ENCODE measurements around the gene MGAT5B. TPM values are rescaled to one million over a fixed set of nuclear protein-coding genes. Genes with fewer than 3 reads are reported as not detected.

The MGAT5B gene
- total and polyA plus RNA-seq, 2 experiments from 2014 or later: 0.11 to 0.16 TPM

DNA sequence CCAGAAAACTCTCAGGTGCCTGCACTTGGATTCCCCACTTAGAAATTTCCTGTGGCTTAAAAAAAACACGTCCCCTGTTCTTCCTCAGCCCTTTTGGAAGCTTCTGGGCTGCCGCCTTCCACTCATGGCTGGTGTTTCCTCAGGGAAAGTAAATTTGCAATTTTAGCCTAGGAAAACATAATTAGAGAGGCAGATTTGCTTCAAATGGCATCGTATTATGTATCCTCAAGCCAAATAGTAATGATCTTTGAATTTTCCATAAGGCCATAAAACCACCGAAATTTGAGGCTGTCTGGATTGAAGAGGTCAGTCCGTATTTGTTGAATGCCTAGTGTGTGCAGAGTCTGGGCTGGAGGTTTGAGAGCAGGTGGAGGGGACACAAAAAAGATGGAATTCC is 17.7 kb downstream of the MGAT5B start:
- no peak overlapping the region for H3K9ac ChIP-seq
- WGBS, 2 experiments (ENCODE audit: low coverage in 1 of 2, low lambda C conversion rate in 2 of 2, missing lambda C conversion rate in 2 of 2): 70 to 78% methylated on average over 5 of the region's 5 CpGs
- no peaks in the 10 kb centered on the region for H3K36me3 ChIP-seq (ENCODE audit: low read depth)
- no peak for DNase-seq
- H3K9me2 ChIP-seq (ENCODE audit: insufficient read depth): no peaks in the 10 kb centered on the region
- no peaks in the 10 kb centered on the region for H3K4me1 ChIP-seq (ENCODE audit: insufficient read depth)
- no peaks in the 10 kb centered on the region for H3K79me2 ChIP-seq (ENCODE audit: insufficient read depth)
- H3K27me3 ChIP-seq (replicated peaks; ENCODE audit: insufficient read depth): peaks cover 20% of the 10 kb centered on the region
- no peak overlapping the region for H3K4me2 ChIP-seq (ENCODE audit: unreplicated experiment)
- in situ Hi-C loops (cut with MboI): no loop called here
- no peak overlapping the region for H2AFZ ChIP-seq
- H3K4me3 ChIP-seq: no peak overlapping the region
- no peaks in the 10 kb centered on the region for H3K9me3 ChIP-seq (ENCODE audit: low read depth)
- H3F3A ChIP-seq (ENCODE audit: insufficient read depth): no peaks in the 10 kb centered on the region
- no peak for TF ChIP-seq EZH2phosphoT487 (IDR thresholded peaks at IDR 0.05; ENCODE audit: insufficient read depth, low read depth)
- TF ChIP-seq EZH2 (IDR thresholded peaks at IDR 0.05; ENCODE audit: insufficient read depth, poor library complexity, severe bottlenecking): no peak
- H3K27ac ChIP-seq: no peak overlapping the region
- no peaks in the 10 kb centered on the region for H4K20me1 ChIP-seq (ENCODE audit: insufficient read depth)

DNA sequence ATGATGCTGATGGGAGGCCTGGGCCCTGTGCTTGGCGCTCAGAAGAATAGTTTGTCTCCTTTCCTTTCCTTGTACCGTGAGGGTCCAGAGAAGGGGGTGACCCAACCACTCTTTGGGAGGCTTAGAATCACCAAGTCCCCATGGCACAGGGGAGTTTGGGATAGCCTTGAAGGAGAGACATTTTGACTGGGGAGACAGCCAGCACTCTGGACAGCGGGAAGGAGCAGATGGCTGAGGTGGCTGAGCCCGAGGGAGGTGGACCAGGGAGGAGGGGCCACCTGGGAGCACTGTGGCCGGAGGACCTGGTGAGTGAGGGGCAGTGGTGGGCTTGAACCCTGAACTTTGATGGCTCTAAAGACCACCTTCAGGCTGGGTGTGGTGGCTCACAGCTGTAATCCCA is 18.2 kb downstream of the MGAT5B start:
- Histone ChIP-seq H3F3A (ENCODE audit: insufficient read depth) (no peaks in the 10 kb centered on the region), H3K79me2 (ENCODE audit: insufficient read depth) (no peaks in the 10 kb centered on the region), H4K20me1 (ENCODE audit: insufficient read depth) (no peaks in the 10 kb centered on the region), H3K9me3 (ENCODE audit: low read depth) (no peaks in the 10 kb centered on the region), H3K27ac (no peak overlapping the region), H3K36me3 (ENCODE audit: low read depth) (no peaks in the 10 kb centered on the region), H3K9ac (no peak overlapping the region), H2AFZ (no peak overlapping the region), H3K4me2 (ENCODE audit: unreplicated experiment) (no peak overlapping the region), H3K4me3 (no peak overlapping the region), H3K4me1 (ENCODE audit: insufficient read depth) (no peaks in the 10 kb centered on the region), H3K27me3 (replicated peaks; ENCODE audit: insufficient read depth) (peaks cover 17% of the 10 kb centered on the region), H3K9me2 (ENCODE audit: insufficient read depth) (no peaks in the 10 kb centered on the region)
- in situ Hi-C loops (cut with MboI): no loop called here
- TF ChIP-seq EZH2 (IDR thresholded peaks at IDR 0.05; ENCODE audit: insufficient read depth, poor library complexity, severe bottlenecking) (no peak), EZH2phosphoT487 (IDR thresholded peaks at IDR 0.05; ENCODE audit: insufficient read depth, low read depth) (no peak)
- DNase-seq: no peak
- WGBS, 2 experiments (ENCODE audit: low coverage in 1 of 2, low lambda C conversion rate in 2 of 2, missing lambda C conversion rate in 2 of 2): 55 to 67% methylated on average over 4 to 5 of the region's 5 CpGs

DNA sequence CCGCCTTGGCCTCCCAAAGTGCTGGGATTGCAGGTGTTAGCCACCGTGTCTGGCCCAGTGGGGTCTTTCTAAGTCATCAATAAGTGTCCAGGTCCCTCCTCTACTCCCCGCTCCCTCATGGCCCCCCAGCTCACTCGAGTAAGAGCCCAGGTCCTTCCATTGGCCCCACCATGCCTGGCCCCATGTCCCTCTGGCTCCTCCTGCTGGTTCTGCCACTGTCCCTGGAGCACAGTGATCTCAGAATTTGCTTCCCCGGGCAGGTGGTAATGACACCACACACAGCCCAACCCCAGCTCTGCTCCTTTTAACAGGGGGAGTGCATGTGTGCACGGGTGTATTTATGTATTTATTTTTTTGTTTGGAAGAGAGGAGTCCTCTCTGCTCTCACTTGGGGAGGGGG is 19.6 kb downstream of the MGAT5B start:
- Histone ChIP-seq H3F3A (ENCODE audit: insufficient read depth) (no peaks in the 10 kb centered on the region), H3K9ac (no peak overlapping the region), H3K4me1 (ENCODE audit: insufficient read depth) (no peaks in the 10 kb centered on the region), H4K20me1 (ENCODE audit: insufficient read depth) (no peaks in the 10 kb centered on the region), H3K4me2 (ENCODE audit: unreplicated experiment) (no peak overlapping the region), H3K4me3 (no peak overlapping the region), H3K9me3 (ENCODE audit: low read depth) (no peaks in the 10 kb centered on the region), H3K9me2 (ENCODE audit: insufficient read depth) (no peaks in the 10 kb centered on the region), H3K36me3 (ENCODE audit: low read depth) (no peaks in the 10 kb centered on the region), H3K27ac (no peak overlapping the region), H2AFZ (no peak overlapping the region), H3K27me3 (replicated peaks; ENCODE audit: insufficient read depth) (peaks cover 17% of the 10 kb centered on the region), H3K79me2 (ENCODE audit: insufficient read depth) (no peaks in the 10 kb centered on the region)
- in situ Hi-C loops (cut with MboI): no loop called here
- DNase-seq: no peak
- 75 to 81% methylated on average over 6 of the region's 6 CpGs for WGBS, 2 experiments (ENCODE audit: low coverage in 1 of 2, low lambda C conversion rate in 2 of 2, missing lambda C conversion rate in 2 of 2)
- no peak for TF ChIP-seq EZH2phosphoT487 (IDR thresholded peaks at IDR 0.05; ENCODE audit: insufficient read depth, low read depth)

DNA sequence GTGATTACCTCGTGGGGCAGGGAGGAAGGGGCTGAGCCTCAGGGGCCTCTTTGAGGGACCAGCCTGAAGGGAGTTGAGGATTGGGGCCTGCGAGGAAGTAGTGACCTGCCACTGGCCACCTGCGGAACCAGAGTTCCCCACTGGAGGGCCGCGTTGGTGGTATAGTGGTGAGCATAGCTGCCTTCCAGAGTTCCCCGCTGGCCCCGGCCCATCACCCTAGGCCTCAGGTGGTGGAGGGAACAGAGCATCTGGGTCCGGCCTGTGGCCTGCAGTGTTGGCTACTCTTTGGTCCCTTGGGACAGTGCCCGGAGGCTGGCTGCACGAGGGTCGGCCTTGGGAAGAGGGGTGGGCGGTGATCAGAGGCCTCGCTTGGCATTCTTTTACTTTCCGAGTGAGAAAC is 20.5 kb downstream of the MGAT5B start:
- Histone ChIP-seq H3K79me2 (ENCODE audit: insufficient read depth) (no peaks in the 10 kb centered on the region), H3K4me1 (ENCODE audit: insufficient read depth) (no peaks in the 10 kb centered on the region), H4K20me1 (ENCODE audit: insufficient read depth) (no peaks in the 10 kb centered on the region), H3K36me3 (ENCODE audit: low read depth) (no peaks in the 10 kb centered on the region), H3K4me3 (no peak overlapping the region), H3K4me2 (ENCODE audit: unreplicated experiment) (no peak overlapping the region), H3K27ac (no peak overlapping the region), H3K9me3 (ENCODE audit: low read depth) (no peaks in the 10 kb centered on the region), H2AFZ (no peak overlapping the region), H3K9me2 (ENCODE audit: insufficient read depth) (no peaks in the 10 kb centered on the region), H3K9ac (no peak overlapping the region), H3K27me3 (replicated peaks; ENCODE audit: insufficient read depth) (peaks cover 17% of the 10 kb centered on the region), H3F3A (ENCODE audit: insufficient read depth) (no peaks in the 10 kb centered on the region)
- no peak for TF ChIP-seq EZH2 (IDR thresholded peaks at IDR 0.05; ENCODE audit: insufficient read depth, poor library complexity, severe bottlenecking)
- in situ Hi-C loops (cut with MboI): no loop called here
- 62 to 68% methylated on average over 14 of the region's 14 CpGs for WGBS, 2 experiments (ENCODE audit: low coverage in 1 of 2, low lambda C conversion rate in 2 of 2, missing lambda C conversion rate in 2 of 2)
- no peak for DNase-seq

DNA sequence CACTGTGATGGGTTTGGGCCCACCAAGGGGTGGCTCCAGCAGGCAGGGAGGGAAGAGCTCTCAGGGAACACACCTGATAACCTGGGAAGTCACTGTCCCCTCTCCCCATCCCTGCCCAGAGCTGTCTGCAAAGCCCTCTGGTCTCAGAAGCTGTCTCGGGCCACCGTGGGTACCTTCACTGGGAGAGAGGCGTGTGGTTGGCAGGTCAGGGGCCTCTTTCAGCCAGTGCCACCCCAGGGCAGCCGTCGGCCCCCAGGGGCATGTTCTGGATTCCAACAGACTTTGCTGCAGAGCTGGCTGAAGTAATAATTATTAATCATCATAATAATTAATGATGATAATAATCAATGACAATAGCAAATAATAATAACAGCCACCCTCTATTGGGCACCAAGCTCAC is 21.1 kb downstream of the MGAT5B start:
- DNase-seq: no peak
- Histone ChIP-seq H4K20me1 (ENCODE audit: insufficient read depth) (no peaks in the 10 kb centered on the region), H3K36me3 (ENCODE audit: low read depth) (no peaks in the 10 kb centered on the region)

More for the DNA sequence above, 21.1 kb downstream of the MGAT5B start:
- TF ChIP-seq EZH2 (IDR thresholded peaks at IDR 0.05; ENCODE audit: insufficient read depth, poor library complexity, severe bottlenecking) (no peak), EZH2phosphoT487 (IDR thresholded peaks at IDR 0.05; ENCODE audit: insufficient read depth, low read depth) (no peak)
- Histone ChIP-seq H3K9ac (no peak overlapping the region), H2AFZ (no peak overlapping the region), H3K27ac (no peak overlapping the region), H3K9me2 (ENCODE audit: insufficient read depth) (no peaks in the 10 kb centered on the region), H3K79me2 (ENCODE audit: insufficient read depth) (no peaks in the 10 kb centered on the region), H3K9me3 (ENCODE audit: low read depth) (no peaks in the 10 kb centered on the region), H3K4me3 (no peak overlapping the region), H3K4me1 (ENCODE audit: insufficient read depth) (no peaks in the 10 kb centered on the region), H3F3A (ENCODE audit: insufficient read depth) (no peaks in the 10 kb centered on the region), H3K27me3 (replicated peaks; ENCODE audit: insufficient read depth) (peaks cover 11% of the 10 kb centered on the region), H3K4me2 (ENCODE audit: unreplicated experiment) (no peak overlapping the region)
- in situ Hi-C loops (cut with MboI): no loop called here
- 69 to 72% methylated on average over 5 of the region's 5 CpGs for WGBS, 2 experiments (ENCODE audit: low coverage in 1 of 2, low lambda C conversion rate in 2 of 2, missing lambda C conversion rate in 2 of 2)
